ENCODE data around the gene UTS2R.
A peak's percentile ranks its signal among the peaks of the same experiment; 100 is the strongest.
"Not testable (repeated sequence)": the region's sequence is repeated elsewhere in the genome, so short reads cannot be mapped to it uniquely, and the experiment has no call there.

UTS2R gene

DNA sequence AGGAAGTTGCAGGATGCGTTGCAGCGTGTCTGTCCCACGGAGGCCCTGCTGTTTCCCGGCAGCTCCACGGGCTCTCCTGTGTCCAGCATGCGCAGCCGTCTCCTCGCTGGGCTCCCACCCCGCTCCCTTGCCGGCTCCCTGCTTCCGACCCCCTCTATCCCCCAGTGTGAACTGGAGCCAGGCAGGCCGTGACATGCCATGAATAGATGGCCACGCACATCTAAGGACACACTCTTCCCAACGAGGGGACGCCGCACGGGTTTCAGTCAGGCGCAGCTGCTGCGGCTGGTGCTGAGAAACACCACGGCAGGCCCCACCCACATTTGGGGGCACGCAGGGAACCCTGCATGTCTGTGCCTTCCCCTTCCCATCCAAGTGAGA is 37.4 kb downstream of the UTS2R start:
- DNase-seq (ENCODE audit: low spot score), result no peak

DNA sequence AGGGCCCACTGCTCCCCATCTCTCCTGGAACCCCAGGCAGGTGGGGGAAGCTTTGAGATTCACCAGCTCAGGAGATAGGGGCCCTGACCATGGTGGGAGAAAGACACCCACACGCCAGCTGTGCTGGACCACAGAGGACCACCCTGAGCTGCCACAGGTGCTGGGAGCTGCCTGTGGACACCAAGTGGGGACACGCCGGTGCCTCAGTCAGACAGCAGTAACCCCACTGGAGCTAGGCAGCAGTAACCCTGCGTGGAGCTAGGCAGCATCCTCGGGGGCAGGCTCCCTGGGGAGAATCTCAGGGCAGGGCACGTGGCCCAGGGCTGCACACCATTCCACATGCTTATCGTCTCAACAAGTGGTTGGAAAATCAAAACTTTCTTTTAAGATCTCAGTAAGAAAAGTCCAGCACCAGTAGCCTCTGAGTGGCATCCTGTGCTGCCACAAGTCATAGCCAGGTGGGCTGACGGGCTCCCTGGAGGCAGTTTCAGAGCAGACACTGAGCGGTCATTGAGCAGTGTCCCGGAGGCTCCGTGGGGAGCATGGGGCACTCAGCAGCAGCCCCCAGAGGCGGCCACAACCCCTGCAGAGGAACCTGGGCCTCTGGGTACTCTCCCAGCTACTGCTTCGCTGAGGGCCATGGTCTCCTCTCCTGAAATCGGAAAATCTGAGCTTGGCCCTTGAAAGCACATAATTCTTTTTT is 38.6 kb downstream of the UTS2R start:
- DNase-seq (ENCODE audit: low spot score), result no peak

DNA sequence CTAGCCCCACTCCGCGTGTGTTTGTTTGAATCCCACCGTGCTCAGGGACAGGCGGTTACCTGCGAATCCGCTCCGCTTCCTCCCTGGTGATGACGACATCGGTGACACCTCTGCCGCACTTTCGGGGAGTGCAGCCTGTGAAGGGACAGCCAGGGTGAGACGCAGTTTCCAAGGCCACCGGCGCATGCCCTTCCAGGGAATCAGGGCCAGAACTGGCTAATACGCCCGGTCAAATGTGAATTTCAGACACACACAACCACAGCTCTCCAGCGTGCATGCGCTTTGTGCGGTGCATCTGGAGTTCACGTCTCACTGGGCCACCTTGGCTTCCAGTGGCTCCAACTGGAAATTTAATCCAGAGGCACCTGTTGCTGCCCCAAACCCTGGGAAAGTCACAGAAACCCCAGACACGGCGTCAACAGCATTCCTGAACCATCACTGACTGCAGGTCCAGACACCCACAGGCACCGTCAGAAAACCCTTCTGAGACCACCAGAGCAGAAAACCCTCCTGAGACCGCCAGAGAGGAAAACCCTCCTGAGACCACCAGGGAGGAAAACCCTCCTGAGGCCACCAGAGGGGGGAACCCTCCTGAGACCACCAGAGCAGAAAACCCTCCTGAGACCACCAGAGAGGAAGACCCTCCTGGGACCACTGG is 40.0 kb downstream of the UTS2R start:
- no peak for DNase-seq (ENCODE audit: low spot score)

DNA sequence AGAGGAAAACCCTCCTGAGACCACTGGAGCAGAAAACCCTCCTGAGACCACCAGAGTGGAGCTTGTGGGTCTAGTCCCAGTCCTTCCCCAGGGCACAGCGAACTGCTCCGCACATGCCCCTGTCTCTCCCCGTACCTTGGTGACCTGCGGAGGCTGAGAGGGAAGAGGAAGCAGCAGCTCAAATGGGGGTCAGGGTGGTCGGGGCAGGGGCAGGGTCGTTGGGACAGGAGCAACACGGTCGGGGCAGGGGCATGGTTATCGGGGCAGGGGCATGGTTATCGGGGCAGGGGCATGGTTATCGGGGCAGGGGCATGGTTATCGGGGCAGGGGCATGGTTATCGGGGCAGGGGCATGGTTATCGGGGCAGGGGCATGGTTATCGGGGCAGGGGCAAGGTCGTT is 40.5 kb downstream of the UTS2R start:
- not testable (repeated sequence) for DNase-seq (ENCODE audit: low spot score)

DNA sequence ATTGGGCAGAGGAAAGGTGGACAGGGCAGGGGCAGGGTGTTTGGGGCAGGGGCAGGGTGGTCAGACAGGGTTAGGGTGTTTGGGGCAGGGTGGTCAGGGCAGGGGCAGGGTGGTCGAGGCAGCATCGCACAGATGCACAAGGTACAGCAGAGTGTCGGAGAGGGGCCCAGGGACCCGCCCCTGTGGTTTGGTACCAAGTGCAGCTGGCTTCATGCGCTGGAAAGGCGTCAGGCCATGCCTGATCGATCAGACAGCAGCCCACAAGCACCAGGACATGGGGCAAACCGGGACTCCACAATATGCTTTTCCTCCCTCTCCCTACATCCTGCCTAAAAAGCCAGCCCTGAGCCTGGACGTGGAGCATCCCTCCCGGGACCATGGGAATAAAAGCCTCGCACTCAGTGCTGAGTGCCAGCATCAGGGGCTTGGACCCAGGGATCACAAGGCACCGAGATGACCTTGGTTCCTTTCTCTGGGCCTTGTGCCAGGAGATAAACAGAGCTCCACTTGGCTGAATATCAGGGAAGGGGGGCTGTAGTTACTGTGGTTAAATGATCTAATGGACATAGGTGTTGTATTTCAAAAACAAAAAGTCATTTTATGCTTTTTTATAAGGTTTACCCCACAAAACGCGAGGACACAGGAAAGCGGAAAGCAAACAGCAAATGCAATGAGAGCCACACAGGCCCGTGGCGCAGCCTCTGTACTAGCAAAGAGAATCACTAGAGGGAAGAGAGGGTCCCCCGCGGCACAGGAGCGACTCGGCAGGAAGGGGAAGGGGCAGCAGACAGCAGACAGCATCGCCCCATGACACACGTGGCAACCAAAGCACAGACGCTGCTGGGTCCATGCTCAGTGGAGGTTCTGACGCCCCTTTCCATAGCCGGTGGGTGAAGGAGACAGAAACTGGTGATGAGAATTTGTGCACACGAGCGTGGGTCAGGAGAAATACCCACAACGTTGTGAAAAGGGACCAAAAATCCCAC is 41.3 kb downstream of the UTS2R start:
- no peak for DNase-seq (ENCODE audit: low spot score)

DNA sequence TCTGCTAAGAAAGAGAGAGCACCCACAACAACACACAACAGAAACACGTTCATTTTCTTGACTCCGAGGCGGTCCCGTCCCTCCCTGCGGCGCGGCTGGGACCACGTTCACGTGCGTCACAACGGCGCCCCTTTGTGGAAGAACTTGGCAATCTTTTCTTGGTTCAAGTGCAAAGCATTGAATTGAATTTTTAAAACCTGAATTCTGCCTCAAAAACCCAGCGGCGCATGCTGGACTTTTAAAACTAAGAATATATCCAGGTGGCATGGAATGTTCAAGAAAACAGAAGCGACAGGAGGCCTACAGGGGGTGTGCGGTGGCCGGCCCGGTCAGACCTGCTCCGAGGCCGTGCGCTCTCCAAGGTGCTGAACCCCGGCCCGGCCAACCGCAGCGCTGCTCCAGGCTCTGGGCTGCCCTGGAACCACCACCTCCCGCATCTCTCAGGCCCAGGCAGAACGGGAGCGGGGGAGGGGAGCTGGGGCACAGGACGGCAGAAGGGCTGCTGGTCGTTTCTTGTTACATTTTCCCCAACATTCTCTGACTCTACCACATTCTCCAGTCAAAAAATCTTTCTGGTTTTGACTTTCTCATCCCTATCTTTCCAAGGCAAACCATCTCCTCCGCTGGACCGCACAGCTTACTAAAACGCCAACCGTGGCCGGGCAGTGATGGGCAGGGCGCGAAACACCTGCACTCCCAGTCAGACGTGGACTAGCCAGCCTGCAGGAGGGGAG is 43.1 kb downstream of the UTS2R start:
- peak; percentile 62 for DNase-seq (ENCODE audit: low spot score)

DNA sequence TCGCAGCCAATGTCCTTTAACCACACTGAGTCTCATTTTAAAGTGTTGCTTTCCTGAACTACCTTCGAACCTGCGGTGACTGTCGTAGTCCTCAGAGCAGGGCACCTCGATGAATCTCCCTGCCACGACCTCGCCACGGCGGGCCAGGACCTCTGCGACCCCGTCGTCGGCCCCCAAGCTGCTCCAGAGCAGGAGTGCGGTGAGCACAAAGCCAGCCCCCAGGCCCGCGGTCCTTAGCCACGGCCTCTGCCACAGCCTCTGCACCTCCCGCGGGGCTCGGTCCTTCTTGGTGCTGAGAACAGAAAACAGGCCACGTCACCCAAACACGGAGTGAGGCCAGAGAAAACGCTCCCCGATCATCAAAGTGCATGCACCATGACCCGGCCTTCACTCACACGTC is 43.8 kb downstream of the UTS2R start:
- DNase-seq (ENCODE audit: low spot score), result no peak

DNA sequence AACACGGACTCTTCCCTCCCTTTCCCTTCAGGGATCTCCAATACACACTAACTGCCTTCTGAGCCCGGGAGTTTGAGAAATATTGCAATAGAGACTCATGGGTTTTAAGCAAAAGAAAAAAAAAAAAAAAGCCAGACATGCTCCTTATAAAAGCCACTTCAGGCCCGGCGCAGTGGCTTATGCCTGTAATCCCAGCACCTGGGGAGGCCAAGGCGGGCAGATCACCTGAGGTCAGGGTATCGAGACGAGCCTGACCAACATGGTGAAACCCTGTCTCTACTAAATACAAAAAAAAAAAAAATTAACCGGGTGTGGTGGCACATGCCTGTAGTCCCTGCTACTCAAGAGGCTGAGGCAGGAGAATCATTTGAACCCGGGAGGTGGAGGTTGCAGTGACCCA is 44.2 kb downstream of the UTS2R start:
- DNase-seq (ENCODE audit: low spot score), result no peak

DNA sequence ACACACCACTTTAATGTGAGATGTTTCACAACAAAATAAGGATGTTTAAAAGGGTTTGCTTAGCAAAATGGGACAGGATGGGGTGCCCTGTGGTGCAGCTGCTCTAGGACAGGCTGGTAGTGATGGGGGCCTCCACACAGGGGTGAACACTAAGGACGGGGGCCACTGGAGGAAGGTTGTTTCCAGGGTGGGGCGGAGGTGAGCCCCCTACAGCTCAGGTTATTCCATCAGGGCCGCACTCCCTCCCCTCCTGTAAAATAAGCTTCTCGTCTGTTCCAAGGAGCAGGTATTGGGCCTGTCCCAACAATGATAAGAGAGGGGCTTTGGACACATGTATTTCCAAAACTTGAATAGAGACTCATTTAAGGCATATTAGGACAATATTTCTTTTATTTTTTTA is 44.7 kb downstream of the UTS2R start:
- DNase-seq (ENCODE audit: low spot score), result no peak

DNA sequence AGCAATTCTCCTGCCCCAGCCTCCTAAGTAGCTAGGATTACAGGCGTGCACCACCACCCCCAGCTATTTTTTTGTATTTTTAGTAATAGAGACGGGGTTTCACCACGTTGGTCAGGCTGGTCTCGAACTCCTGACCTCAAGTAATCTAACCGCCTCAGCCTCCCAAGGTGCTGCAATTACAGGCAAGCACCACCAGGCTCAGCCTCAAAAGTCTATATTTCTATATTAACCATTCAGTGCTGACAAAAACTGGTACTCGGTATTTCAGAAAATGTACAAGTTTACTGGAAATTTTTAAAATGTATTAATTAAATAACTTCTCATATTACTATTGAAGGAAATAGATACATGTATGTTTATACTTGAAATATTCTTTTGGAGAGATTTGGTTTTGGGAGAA is 45.2 kb downstream of the UTS2R start:
- no peak for DNase-seq (ENCODE audit: low spot score)

DNA sequence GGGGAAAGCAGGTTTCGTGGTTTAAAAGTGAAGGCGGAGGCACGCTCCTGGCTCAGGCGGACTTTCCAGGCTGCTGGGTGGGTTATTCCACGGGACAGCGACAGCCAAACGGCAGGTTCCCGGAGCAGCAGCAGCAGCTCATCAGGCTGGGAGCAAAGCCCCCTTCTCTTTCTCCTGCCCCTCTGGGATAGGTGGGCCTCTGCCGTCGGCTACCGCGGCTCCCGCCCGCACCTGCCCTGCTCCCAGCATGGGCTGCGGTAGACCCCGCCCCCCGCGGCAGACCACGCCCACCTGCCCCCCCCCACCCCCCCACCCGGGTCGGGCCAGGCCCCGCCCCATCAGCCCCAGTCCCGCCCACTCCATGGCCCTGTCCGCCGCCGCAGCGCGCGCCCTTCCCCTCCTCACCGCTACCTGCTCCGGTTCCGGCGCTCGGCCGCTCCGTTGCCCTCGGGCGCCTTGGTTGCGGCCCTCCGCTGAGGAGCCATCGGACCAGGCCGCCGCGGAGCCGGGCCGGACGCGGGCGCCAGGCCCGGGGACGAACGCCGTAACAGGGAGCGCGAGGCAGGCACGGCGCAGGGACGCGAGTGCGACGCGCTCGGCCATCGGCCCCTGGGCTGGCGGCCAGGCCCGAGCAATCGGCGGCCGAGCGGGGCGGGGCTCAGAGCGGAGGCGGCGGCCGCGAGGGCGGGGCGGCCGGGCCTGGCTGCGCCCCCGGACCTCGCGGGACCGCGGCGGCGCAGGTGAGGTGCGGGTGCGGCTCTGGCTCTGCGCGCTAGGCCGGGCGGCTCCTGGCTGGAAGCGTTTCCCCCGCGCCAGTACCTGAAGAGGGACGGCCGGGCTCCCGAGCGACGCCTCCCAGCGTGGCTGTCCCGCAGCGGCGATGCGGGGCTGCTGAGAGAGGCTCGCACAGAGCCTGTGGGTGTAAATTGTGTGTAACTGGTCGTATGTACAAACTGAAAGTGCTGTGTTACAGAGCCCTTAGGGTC is 46.7 kb downstream of the UTS2R start, which contains the start of the genes HEXD and OGFOD3:
Gene HEXD (plus strand): TSS at position 347 of the 986 bp plus-strand sequence. CDS start 1,453 bp downstream, outside the sequence.
Gene OGFOD3 (minus strand): TSS at position 586 of the 986 bp plus-strand sequence. CDS start 101 bp downstream, at position 485.
- DNase-seq (ENCODE audit: low spot score), result peak; percentile 94

DNA sequence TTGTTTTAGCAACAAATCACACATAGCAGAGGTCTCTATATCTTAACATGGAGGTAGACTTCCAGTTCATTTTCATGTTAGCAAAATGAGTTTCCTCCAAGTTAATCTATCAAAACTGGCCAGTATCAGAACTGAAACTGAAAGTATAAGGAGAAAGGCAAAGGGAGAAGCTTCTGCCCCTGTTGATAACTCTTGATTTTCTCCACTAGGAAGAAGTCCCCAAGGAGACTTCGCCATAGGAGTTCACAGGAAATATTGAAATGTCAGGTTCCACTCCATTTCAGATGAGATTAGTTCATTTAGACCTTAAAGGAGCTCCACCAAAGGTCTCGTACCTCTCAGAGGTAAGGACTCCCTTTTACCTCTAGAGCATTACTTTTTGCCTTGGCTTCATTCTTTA is 48.0 kb downstream of the UTS2R start:
- DNase-seq (ENCODE audit: low spot score), result peak; percentile 60

DNA sequence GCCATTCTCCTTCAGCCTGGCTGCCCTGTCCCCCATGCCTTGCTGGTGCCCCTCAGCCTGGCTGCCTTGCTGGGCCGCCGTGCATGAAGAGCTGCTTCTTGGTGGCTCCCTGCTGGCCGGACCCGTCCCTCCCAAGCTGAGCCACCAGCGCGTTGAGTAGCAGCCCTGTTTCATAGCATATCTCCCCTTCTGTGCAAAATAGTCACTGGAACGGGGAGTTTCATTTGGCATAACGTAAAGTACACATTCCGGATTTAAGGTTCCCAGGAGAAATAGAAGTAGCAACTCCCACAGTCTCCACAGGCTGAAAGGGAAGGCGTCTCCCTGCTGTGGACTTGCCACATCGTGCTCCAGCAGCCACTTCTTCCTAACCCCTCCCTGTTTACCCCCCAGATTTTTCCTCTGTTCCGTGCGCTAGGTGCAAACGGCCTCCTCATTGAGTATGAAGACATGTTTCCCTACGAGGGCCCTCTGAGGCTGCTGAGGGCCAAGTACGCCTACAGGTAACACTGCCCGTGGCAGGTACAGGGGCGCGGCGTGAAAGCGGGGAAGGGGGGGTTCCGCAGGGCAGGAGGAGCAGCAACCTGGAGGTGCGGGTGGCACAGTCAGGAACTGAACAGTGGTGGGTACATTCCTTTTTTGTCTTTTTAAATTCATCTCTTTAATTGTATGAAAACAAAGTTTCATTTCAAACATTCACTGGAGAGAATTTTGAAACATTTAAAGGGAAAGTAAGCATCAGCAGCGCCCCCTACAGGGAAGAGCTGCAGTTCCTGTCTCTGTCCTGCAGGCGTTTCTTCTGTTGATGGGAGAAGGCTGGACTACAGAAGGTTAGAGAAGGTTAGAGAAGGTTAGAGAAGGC is 52.7 kb downstream of the UTS2R start:
- DNase-seq (ENCODE audit: low spot score), result peak; percentile 75

DNA sequence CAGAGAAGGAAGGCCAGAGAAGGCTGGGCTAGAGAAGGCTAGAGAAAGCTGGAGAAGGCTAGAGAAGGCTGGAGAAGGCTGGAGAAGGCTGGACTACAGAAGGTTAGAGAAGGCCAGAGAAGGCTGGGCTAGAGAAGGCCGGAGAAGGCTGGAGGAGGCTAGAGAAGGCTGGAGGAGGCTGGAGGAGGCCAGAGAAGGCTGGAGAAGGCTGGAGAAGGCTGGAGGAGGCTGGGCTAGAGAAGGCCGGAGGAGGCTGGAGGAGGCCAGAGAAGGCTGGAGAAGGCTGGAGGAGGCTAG is 53.2 kb downstream of the UTS2R start:
- DNase-seq (ENCODE audit: low spot score), result no peak
